HG03103 (cell line): ENCODE results near the gene STIM1.

Experiments used
- ATAC-seq: cut with Tn5 transposase; IDR thresholded peaks from one replicate; pipeline ENCODE4 v1.9.1; 2021; ENCODE audit warnings: low read depth; ENCODE audit not compliant: unreplicated experiment

Gene STIM1

GRCh38 chr11:4140067-4140636 lies 284.7 kb downstream of the STIM1 start:
- ATAC-seq: no peak
